GM12878 (cell line): ENCODE results near the gene WDFY4. TPM values are rescaled to one million over a fixed set of nuclear protein-coding genes. Genes with fewer than 3 reads are reported as not detected.

Source experiments
- ATAC-seq: fragments of 200-7000 bp; cut with Tn5 transposase; 3 replicates; pipeline ENCODE4 v1.9.1; 2020; ENCODE audit warnings: mild to moderate bottlenecking, moderate library complexity
- BruUV-seq: library from RNA; stranded (reverse); fragments of 400-500 nt; replicated peaks from 2 replicates; lab custom pipeline; 2021; lab: Mats Ljungman, UMichigan
- CTCF ChIA-PET: fragments of 300-600 bp; sonication (Branson Sonifier 250); formaldehyde crosslinking; extraction: SDS; loops from one replicate; lab custom pipeline; 2021; ENCODE audit warnings: inconsistent platforms; lab: Yijun Ruan, JAX
- POLR2A ChIA-PET: fragments of 350-600 bp; formaldehyde crosslinking; extraction: SDS; loops from one replicate; lab custom pipeline; 2021; ENCODE audit warnings: inconsistent platforms; lab: Charles Lee
- RAD21 ChIA-PET: fragments of 300-600 bp; sonication (Branson Sonifier 250); formaldehyde crosslinking; loops from one replicate; lab custom pipeline; 2023; ENCODE audit warnings: antibody characterized with exemption; ENCODE audit not compliant: unreplicated experiment; lab: Charles Lee
- SMC1A ChIA-PET: fragments of 300-600 bp; sonication (Branson Sonifier 250); formaldehyde crosslinking; loops from one replicate; lab custom pipeline; 2023; ENCODE audit not compliant: unreplicated experiment, uncharacterized antibody; lab: Charles Lee
- DNase-seq: peaks from one replicate; pipeline ENCODE4 v3.0.0-alpha.2; 2011; ENCODE audit warnings: low read depth, low spot score
- FAIRE-seq: peaks from 3 replicates; lab custom pipeline; 2011; peaks lifted over from hg19 to GRCh38; lab: Jason Lieb, UNC
- H2AFZ ChIP-seq: 2 replicates; pipeline ENCODE4 v1.6.0; 2011; ENCODE audit warnings: low read depth, low read length, control low read depth; ENCODE audit not compliant: control insufficient read depth
- H3K27ac ChIP-seq: 2 replicates; pipeline ENCODE4 v1.5.1; 2011; ENCODE audit warnings: control low read depth; ENCODE audit not compliant: control insufficient read depth, insufficient read depth
- H3K27me3 ChIP-seq, 2 experiments: replicated peaks in 1 of 2; 2 replicates each; pipeline versions ENCODE4 v1.6.0 to v1.6.1; 2011; ENCODE audit warnings: low read length in 1 of 2; ENCODE audit not compliant: control insufficient read depth in 2 of 2, insufficient read depth in 2 of 2
- H3K36me3 ChIP-seq, 2 experiments: 2 replicates each; pipeline ENCODE4 v1.5.1; 2011; ENCODE audit warnings: low read length in 1 of 2; ENCODE audit not compliant: control insufficient read depth in 2 of 2, insufficient read depth in 2 of 2
- H3K4me1 ChIP-seq: 2 replicates; pipeline ENCODE4 v1.6.1; 2011; ENCODE audit warnings: mild to moderate bottlenecking, low read length, moderate library complexity, mixed read lengths; ENCODE audit not compliant: control insufficient read depth, insufficient read depth
- H3K4me2 ChIP-seq: 2 replicates; pipeline ENCODE4 v1.6.0; 2011; ENCODE audit warnings: control low read depth; ENCODE audit not compliant: control insufficient read depth, insufficient read depth
- H3K4me3 ChIP-seq: fragments of 200-600 bp; sonication (generic); 2 replicates; pipeline ENCODE4 v1.5.1; 2016
- H3K79me2 ChIP-seq: 2 replicates; pipeline ENCODE4 v1.6.0; 2011; ENCODE audit warnings: low read length; ENCODE audit not compliant: control insufficient read depth, insufficient read depth
- H3K9ac ChIP-seq: 2 replicates; pipeline ENCODE4 v1.8.0; 2011; ENCODE audit warnings: low read length, control low read depth, mixed read lengths; ENCODE audit not compliant: control insufficient read depth, insufficient read depth
- H3K9me3 ChIP-seq: replicated peaks from 3 replicates; pipeline ENCODE4 v1.5.1; 2011; ENCODE audit warnings: mild to moderate bottlenecking, low read length; ENCODE audit not compliant: control insufficient read depth, insufficient read depth
- H4K20me1 ChIP-seq: 2 replicates; pipeline ENCODE4 v1.6.0; 2011; ENCODE audit not compliant: control insufficient read depth, insufficient read depth
- ATF7 ChIP-seq: fragments of 450-650 bp; IDR thresholded peaks from 2 replicates; pipeline ENCODE4 v1.6.1; 2016; ENCODE audit warnings: low read depth, mild to moderate bottlenecking
- CHD2 ChIP-seq: IDR thresholded peaks from 2 replicates; pipeline ENCODE4 v1.6.1; 2011; ENCODE audit warnings: low read depth, low read length, improper control_type of control experiment, borderline replicate concordance
- CREM ChIP-seq: IDR thresholded peaks from 2 replicates; pipeline ENCODE4 v1.6.1; 2014; ENCODE audit warnings: antibody characterized with exemption, low read depth
- FOS ChIP-seq: IDR thresholded peaks from 3 replicates; pipeline ENCODE4 v1.6.1; 2011; ENCODE audit warnings: borderline replicate concordance; ENCODE audit not compliant: insufficient read length; ENCODE audit errors: extremely low read depth
- GABPA ChIP-seq: IDR thresholded peaks from 2 replicates; pipeline ENCODE4 v1.6.1; 2014; ENCODE audit warnings: antibody characterized with exemption, low read depth, mild to moderate bottlenecking, inconsistent platforms
- MEF2B ChIP-seq: fragments of 450-650 bp; IDR thresholded peaks from 2 replicates; pipeline ENCODE4 v1.6.1; 2018; ENCODE audit warnings: mild to moderate bottlenecking, moderate library complexity; ENCODE audit not compliant: partially characterized antibody, poor library complexity, severe bottlenecking
- MXI1 ChIP-seq: fragments of 150-350 bp; IDR thresholded peaks from 2 replicates; pipeline ENCODE4 v1.6.1; 2011; ENCODE audit warnings: low read depth, mild to moderate bottlenecking, inconsistent platforms, low read length, improper control_type of control experiment
- PML ChIP-seq: IDR thresholded peaks from 2 replicates; pipeline ENCODE4 v1.6.1; 2012; ENCODE audit warnings: low read length, inconsistent platforms
- RFX5 ChIP-seq: IDR thresholded peaks from 2 replicates; pipeline ENCODE4 v1.6.1; 2011; ENCODE audit warnings: low read depth, low read length, improper control_type of control experiment
- SIX5 ChIP-seq: IDR thresholded peaks from 2 replicates; pipeline ENCODE4 v1.6.1; 2011; ENCODE audit warnings: mild to moderate bottlenecking, low read depth, low read length, moderate library complexity; ENCODE audit not compliant: severe bottlenecking
- YBX1 ChIP-seq: fragments of 450-650 bp; IDR thresholded peaks from 2 replicates; pipeline ENCODE4 v1.6.1; 2016; ENCODE audit warnings: antibody characterized with exemption
- WGBS: methylation state at CpG from one replicate; pipeline ENCODE4 v1.1.6; 2016; ENCODE audit warnings: low lambda C conversion rate; ENCODE audit not compliant: insufficient replicate concordance, insufficient coverage; ENCODE audit errors: missing lambda C conversion rate; 5-methylcytosine and 5-hydroxymethylcytosine counted together
- in situ Hi-C: fragments of 300-500 bp; cut with MboI; formaldehyde crosslinking; loops from 9 replicates; pipeline ENCODE4 v1.14.3; 2018; ENCODE audit warnings: mixed read lengths
- intact Hi-C: fragments of 100-400 bp; cut with micrococcal nuclease; formaldehyde crosslinking; loops from one replicate; pipeline ENCODE4 v1.14.2; 2022; ENCODE audit not compliant: unreplicated experiment
- polyA plus RNA-seq, 11 experiments: library from polyadenylated mRNA; depleted of rRNA in 4 of 11; unstranded in 6 of 11; stranded (reverse) in 5 of 11; fragments of >200 nt; fragmentation: Nextera tagmentation in 4 of 11; fragmentation: Illumina TruSeq in 1 of 11; extraction: Ambion mirVana in 4 of 11; extraction: Trizol in 1 of 11; gene quantifications; 1 replicate in 1 of 11; 2 replicates in 10 of 11; pipeline versions ENCODE4 v1.2.1 to v1.2.3, GENCODE V29; 2011 to 2016; ENCODE audit warnings: inconsistent platforms in 2 of 11, missing spikeins in 2 of 11, low read depth in 1 of 11
- total RNA-seq, 4 experiments: library from RNA; depleted of rRNA in 3 of 4; stranded (reverse); fragments of >200 nt in 3 of 4; fragmentation: Illumina TruSeq in 1 of 4; extraction: Trizol in 1 of 4; gene quantifications; 2 replicates each; pipeline versions ENCODE4 v1.2.1 to v1.2.3, GENCODE V29; 2013 to 2021
- TF ChIP-seq, protein P1 (sequence below): fragments of 450-650 bp; IDR thresholded peaks from 2 replicates; pipeline ENCODE4 v1.6.1; 2014; ENCODE audit warnings: mild to moderate bottlenecking
- TF ChIP-seq, protein P2 (sequence below): fragments of 450-650 bp; formaldehyde crosslinking; IDR thresholded peaks from 2 replicates; pipeline ENCODE4 v1.4.0; 2020; ENCODE audit warnings: mild to moderate bottlenecking, moderate library complexity
- TF ChIP-seq, protein P3 (sequence below): IDR thresholded peaks from 2 replicates; pipeline ENCODE4 v1.6.1; 2012; ENCODE audit warnings: improper control_type of control experiment, low read depth, low read length; ENCODE audit not compliant: insufficient replicate concordance

The WDFY4 gene
- total and polyA plus RNA-seq, 10 of the 15 experiments (the other 5 are each of a cell fraction or from before 2014, with no cell fraction given) = 13.5 to 132 (median 47.3) TPM

DNA sequence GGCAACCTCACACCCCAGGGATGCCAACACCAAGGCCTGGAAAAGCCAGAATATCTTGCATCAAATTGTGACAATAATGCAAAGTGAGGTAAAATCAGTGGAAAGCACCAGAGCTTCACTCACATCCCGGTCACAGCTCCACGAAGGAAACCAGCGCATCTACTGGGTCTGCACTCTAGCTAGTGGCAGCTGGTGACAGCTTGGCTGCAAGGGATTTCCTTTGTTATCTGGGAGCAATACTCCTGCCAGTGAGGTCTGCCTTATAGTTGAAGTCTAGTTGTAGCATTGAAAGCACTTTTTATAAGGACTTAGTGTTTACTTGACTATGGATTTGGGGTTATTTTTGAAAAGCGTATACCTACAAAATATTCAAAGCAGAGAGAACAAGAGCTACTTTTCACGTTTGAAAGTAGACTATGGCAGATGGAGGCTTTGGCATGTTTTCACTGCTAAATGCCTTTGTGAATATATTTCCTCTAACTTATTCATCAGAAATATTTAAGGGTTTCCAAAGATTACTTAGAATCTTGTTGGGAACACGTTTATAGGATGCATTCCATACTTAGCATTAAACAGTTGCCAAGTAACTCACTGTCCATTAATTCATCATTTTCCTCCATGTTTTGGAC is 26.1 kb downstream of the WDFY4 start:
- H3K4me3 ChIP-seq = no peak overlapping the region
- H3K4me2 ChIP-seq = no peak overlapping the region
- DNase-seq = no peak
- no peak overlapping the region for H3K27ac ChIP-seq
- no peaks in the 10 kb centered on the region for H3K27me3 ChIP-seq
- no peaks in the 10 kb centered on the region; the same call in 1 of the 3 replicates for H3K9me3 ChIP-seq
- no peak overlapping the region for H2AFZ ChIP-seq
- H3K4me1 ChIP-seq = no peaks in the 10 kb centered on the region; the same call in 1 of the 2 replicates
- WGBS = 89% methylated on average over 6 of the region's 6 CpGs
- no peak overlapping the region for H3K9ac ChIP-seq
- no peaks in the 10 kb centered on the region for H4K20me1 ChIP-seq
- ChIA-PET SMC1A (interaction anchor here (0.8 to 8.2 kb wide), 5 partner anchors 9 to 246 kb away, joined by 3 to 60 read pairs (median 3); no protein-coding TSS in a partner anchor), RAD21 (interaction anchor here (0.6 to 1.9 kb wide), 4 partner anchors 9 to 55 kb away, joined by 3 to 7 read pairs (median 5); no protein-coding TSS in a partner anchor), POLR2A (interaction anchor here (1.2 to 1.4 kb wide), 2 partner anchors 9 to 16 kb away, joined by 3 to 4 read pairs; no protein-coding TSS in a partner anchor), CTCF (interaction anchor here (0.9 to 19.6 kb wide), 6 partner anchors 9 to 54 kb away, joined by 3 to 221 read pairs (median 3); no protein-coding TSS in a partner anchor)
- intact Hi-C loops (no loop called here), in situ Hi-C loops (no loop called here)
- FAIRE-seq = no peak
- peaks cover 30 to 35% of the 10 kb centered on the region in 2 experiments for H3K36me3 ChIP-seq
- ATAC-seq = no peak
- H3K79me2 ChIP-seq = peaks cover 23% of the 10 kb centered on the region
- BruUV-seq = no TSS peak
- TF ChIP-seq, protein P1, sequence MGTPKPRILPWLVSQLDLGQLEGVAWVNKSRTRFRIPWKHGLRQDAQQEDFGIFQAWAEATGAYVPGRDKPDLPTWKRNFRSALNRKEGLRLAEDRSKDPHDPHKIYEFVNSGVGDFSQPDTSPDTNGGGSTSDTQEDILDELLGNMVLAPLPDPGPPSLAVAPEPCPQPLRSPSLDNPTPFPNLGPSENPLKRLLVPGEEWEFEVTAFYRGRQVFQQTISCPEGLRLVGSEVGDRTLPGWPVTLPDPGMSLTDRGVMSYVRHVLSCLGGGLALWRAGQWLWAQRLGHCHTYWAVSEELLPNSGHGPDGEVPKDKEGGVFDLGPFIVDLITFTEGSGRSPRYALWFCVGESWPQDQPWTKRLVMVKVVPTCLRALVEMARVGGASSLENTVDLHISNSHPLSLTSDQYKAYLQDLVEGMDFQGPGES = no peak
- TF ChIP-seq, protein P2, sequence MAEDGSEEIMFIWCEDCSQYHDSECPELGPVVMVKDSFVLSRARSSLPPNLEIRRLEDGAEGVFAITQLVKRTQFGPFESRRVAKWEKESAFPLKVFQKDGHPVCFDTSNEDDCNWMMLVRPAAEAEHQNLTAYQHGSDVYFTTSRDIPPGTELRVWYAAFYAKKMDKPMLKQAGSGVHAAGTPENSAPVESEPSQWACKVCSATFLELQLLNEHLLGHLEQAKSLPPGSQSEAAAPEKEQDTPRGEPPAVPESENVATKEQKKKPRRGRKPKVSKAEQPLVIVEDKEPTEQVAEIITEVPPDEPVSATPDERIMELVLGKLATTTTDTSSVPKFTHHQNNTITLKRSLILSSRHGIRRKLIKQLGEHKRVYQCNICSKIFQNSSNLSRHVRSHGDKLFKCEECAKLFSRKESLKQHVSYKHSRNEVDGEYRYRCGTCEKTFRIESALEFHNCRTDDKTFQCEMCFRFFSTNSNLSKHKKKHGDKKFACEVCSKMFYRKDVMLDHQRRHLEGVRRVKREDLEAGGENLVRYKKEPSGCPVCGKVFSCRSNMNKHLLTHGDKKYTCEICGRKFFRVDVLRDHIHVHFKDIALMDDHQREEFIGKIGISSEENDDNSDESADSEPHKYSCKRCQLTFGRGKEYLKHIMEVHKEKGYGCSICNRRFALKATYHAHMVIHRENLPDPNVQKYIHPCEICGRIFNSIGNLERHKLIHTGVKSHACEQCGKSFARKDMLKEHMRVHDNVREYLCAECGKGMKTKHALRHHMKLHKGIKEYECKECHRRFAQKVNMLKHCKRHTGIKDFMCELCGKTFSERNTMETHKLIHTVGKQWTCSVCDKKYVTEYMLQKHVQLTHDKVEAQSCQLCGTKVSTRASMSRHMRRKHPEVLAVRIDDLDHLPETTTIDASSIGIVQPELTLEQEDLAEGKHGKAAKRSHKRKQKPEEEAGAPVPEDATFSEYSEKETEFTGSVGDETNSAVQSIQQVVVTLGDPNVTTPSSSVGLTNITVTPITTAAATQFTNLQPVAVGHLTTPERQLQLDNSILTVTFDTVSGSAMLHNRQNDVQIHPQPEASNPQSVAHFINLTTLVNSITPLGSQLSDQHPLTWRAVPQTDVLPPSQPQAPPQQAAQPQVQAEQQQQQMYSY (CRISPR knock-in tag) = no peak
- TF ChIP-seq, protein P3, sequence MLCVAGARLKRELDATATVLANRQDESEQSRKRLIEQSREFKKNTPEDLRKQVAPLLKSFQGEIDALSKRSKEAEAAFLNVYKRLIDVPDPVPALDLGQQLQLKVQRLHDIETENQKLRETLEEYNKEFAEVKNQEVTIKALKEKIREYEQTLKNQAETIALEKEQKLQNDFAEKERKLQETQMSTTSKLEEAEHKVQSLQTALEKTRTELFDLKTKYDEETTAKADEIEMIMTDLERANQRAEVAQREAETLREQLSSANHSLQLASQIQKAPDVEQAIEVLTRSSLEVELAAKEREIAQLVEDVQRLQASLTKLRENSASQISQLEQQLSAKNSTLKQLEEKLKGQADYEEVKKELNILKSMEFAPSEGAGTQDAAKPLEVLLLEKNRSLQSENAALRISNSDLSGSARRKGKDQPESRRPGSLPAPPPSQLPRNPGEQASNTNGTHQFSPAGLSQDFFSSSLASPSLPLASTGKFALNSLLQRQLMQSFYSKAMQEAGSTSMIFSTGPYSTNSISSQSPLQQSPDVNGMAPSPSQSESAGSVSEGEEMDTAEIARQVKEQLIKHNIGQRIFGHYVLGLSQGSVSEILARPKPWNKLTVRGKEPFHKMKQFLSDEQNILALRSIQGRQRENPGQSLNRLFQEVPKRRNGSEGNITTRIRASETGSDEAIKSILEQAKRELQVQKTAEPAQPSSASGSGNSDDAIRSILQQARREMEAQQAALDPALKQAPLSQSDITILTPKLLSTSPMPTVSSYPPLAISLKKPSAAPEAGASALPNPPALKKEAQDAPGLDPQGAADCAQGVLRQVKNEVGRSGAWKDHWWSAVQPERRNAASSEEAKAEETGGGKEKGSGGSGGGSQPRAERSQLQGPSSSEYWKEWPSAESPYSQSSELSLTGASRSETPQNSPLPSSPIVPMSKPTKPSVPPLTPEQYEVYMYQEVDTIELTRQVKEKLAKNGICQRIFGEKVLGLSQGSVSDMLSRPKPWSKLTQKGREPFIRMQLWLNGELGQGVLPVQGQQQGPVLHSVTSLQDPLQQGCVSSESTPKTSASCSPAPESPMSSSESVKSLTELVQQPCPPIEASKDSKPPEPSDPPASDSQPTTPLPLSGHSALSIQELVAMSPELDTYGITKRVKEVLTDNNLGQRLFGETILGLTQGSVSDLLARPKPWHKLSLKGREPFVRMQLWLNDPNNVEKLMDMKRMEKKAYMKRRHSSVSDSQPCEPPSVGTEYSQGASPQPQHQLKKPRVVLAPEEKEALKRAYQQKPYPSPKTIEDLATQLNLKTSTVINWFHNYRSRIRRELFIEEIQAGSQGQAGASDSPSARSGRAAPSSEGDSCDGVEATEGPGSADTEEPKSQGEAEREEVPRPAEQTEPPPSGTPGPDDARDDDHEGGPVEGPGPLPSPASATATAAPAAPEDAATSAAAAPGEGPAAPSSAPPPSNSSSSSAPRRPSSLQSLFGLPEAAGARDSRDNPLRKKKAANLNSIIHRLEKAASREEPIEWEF = no peak
- TF ChIP-seq PML (no peak), YBX1 (no peak), MEF2B (no peak), RFX5 (no peak), GABPA (no peak), CREM (no peak), FOS (no peak), CHD2 (no peak), ATF7 (no peak), MXI1 (no peak), SIX5 (no peak)
